Mesothelial cell of epicardium (in vitro differentiated cells): ENCODE measurements around the gene MDGA2. TPM values are rescaled to one million over a fixed set of nuclear protein-coding genes. Genes with fewer than 3 reads are reported as not detected.

Experiments used
- DNase-seq, 2 experiments: peaks; one replicate each; pipeline ENCODE4 v3.0.0; 2021; ENCODE audit warnings: low spot score in 2 of 2; ENCODE audit not compliant: unreplicated experiment in 2 of 2
- H3K27ac Mint-ChIP-seq: 2 replicates; pipeline ENCODE4 v1.8.0; 2021; ENCODE audit warnings: mixed read lengths
- H3K27me3 Mint-ChIP-seq: 2 replicates; pipeline ENCODE4 v1.8.0; 2021; ENCODE audit warnings: low read depth, mixed read lengths
- H3K36me3 Mint-ChIP-seq: 2 replicates; pipeline ENCODE4 v1.8.0; 2021; ENCODE audit warnings: mixed read lengths
- H3K4me1 Mint-ChIP-seq: 2 replicates; pipeline ENCODE4 v1.8.0; 2021; ENCODE audit warnings: mixed read lengths
- H3K4me3 Mint-ChIP-seq: 2 replicates; pipeline ENCODE4 v1.8.0; 2021; ENCODE audit warnings: mild to moderate bottlenecking, moderate library complexity, mixed read lengths
- H3K9me3 Mint-ChIP-seq: 2 replicates; pipeline ENCODE4 v1.8.0; 2021; ENCODE audit warnings: mixed read lengths
- CTCF ChIP-seq: fragments of 200-600 bp; sonication (generic); IDR thresholded peaks from one replicate; pipeline ENCODE4 v1.5.0; 2021; ENCODE audit warnings: antibody characterized with exemption; ENCODE audit not compliant: unreplicated experiment
- total RNA-seq: library from RNA; stranded (reverse); gene quantifications from 3 replicates; pipeline ENCODE4 v1.2.1, GENCODE V29; 2021

MDGA2 gene
- total RNA-seq, 1 donor from 2014 or later: 0.27 TPM

- no peak for TF ChIP-seq CTCF
- Mint-ChIP-seq H3K27ac (no peak overlapping the region), H3K4me1 (no peaks in the 10 kb centered on the region), H3K36me3 (no peaks in the 10 kb centered on the region), H3K4me3 (no peak overlapping the region), H3K9me3 (peaks cover 15% of the 10 kb centered on the region), H3K27me3 (no peaks in the 10 kb centered on the region)
- no peak for DNase-seq
Observed at GRCh38 chr14:47590767-47591495, 84.5 kb downstream of the MDGA2 start.

GRCh38 chr14:47585447-47585846, 90.0 kb downstream of the MDGA2 start:
- no peaks in the 10 kb centered on the region for H3K36me3 Mint-ChIP-seq
- no peak for TF ChIP-seq CTCF
- no peak overlapping the region for H3K4me3 Mint-ChIP-seq
- H3K27me3 Mint-ChIP-seq: peaks cover 19% of the 10 kb centered on the region
- DNase-seq: no peak
- H3K4me1 Mint-ChIP-seq: no peaks in the 10 kb centered on the region
- H3K9me3 Mint-ChIP-seq: peaks cover 4% of the 10 kb centered on the region
- no peak overlapping the region for H3K27ac Mint-ChIP-seq

GRCh38 chr14:47567273-47567672, 108.1 kb downstream of the MDGA2 start:
- Mint-ChIP-seq H3K27ac (no peak overlapping the region), H3K4me3 (no peak overlapping the region), H3K36me3 (peaks cover 2% of the 10 kb centered on the region), H3K4me1 (no peaks in the 10 kb centered on the region), H3K27me3 (peaks cover 4% of the 10 kb centered on the region), H3K9me3 (peaks cover 17% of the 10 kb centered on the region)
- TF ChIP-seq CTCF: no peak
- DNase-seq: no peak

GRCh38 chr14:47557894-47558293, 117.5 kb downstream of the MDGA2 start:
- Mint-ChIP-seq H3K36me3 (no peaks in the 10 kb centered on the region), H3K27ac (no peak overlapping the region), H3K9me3 (peaks cover 4% of the 10 kb centered on the region), H3K27me3 (peaks cover 5% of the 10 kb centered on the region), H3K4me1 (no peaks in the 10 kb centered on the region), H3K4me3 (no peak overlapping the region)
- TF ChIP-seq CTCF: no peak
- DNase-seq: no peak

- Mint-ChIP-seq H3K9me3 (no peaks in the 10 kb centered on the region), H3K4me3 (no peak overlapping the region), H3K4me1 (no peaks in the 10 kb centered on the region), H3K27me3 (no peaks in the 10 kb centered on the region), H3K36me3 (no peaks in the 10 kb centered on the region), H3K27ac (no peak overlapping the region)
- no peak for DNase-seq
- TF ChIP-seq CTCF: no peak
Observed at GRCh38 chr14:47555333-47555732, 120.1 kb downstream of the MDGA2 start.
